Esophagus muscularis mucosa (tissue), 4 donors: ENCODE results near the gene GREB1.

ENCODE experiments used
- CTCF ChIP-seq, 3 experiments: fragments of 200-600 bp in 2 of 3; fragments of 450-650 bp in 1 of 3; sonication (generic) in 2 of 3; IDR thresholded peaks; one replicate each; pipeline ENCODE4 v1.5.1; 2017 to 2019; ENCODE audit warnings: antibody characterized with exemption in 3 of 3, mild to moderate bottlenecking in 2 of 3, moderate library complexity in 1 of 3
- EP300 ChIP-seq: sonication (generic); formaldehyde crosslinking; IDR thresholded peaks from one replicate; pipeline ENCODE4 v1.6.1; 2017; ENCODE audit warnings: antibody characterized with exemption
- POLR2A ChIP-seq: fragments of 450-650 bp; IDR thresholded peaks from one replicate; pipeline ENCODE4 v1.6.1; 2017; ENCODE audit warnings: antibody characterized with exemption, moderate library complexity, mild to moderate bottlenecking, low read depth
- POLR2AphosphoS5 ChIP-seq, 2 donors: sonication (generic); formaldehyde crosslinking; IDR thresholded peaks; one replicate each; pipeline ENCODE4 v1.6.1; 2017; ENCODE audit warnings: antibody characterized with exemption in 2 of 2

- TF ChIP-seq CTCF (IDR thresholded peaks at IDR 0.05) = no peak
- no peak for TF ChIP-seq POLR2A
- TF ChIP-seq EP300 = no peak
- TF ChIP-seq POLR2AphosphoS5 (IDR thresholded peaks at IDR 0.05) = no peak
Measured at GRCh38 chr2:11611251-11611650, 77.4 kb downstream of the GREB1 start.
